ENCODE measurements around the gene NAE1.

DNA sequence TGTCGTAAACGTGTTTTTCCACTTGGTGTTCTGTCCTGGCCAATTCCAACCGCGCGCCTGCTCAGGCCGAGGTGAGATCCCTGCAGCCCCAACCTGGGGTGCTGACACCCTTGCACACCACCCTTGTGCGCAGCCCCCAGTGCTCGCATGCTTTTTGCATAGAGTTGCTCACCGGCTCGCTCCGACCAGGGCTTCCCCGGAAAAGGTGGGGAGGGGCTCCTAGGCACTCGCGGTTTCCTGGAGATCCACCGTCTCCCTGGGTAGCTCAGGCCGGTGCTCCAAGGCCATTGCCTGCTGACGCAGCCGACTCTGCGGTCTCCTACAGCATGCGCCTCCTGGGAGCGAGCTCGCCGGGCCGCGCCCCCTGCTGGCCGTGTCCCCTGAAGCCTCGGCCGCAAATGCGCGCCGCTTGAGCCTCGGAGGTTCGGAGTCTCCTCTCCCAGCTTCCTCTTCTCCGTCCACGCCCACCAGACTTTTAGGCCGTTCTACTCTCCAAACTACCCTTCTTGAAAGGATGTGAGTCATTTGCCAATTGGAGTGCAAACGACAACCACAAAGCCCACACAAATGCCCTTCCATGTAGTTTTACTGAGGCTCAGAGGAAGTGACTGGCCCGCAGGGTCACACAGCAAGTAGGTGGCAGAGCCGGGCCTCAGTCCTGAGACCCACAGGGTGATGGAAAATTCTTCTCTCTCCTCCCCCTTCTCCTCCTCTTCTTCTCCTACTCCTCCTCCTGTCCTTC lies 42.3 kb upstream of the NAE1 start:
- TF ChIP-seq CREB1 (IDR thresholded peaks at IDR 0.05; ENCODE audit: low read depth) (no peak), RAD21 (IDR thresholded peaks at IDR 0.05; ENCODE audit: low read depth) (peak; percentile 42; the same call in 1 of the 2 replicates), TAF1 (IDR thresholded peaks at IDR 0.05; ENCODE audit: low read depth) (no peak; the same call in 1 of the 2 replicates), TEAD4 (IDR thresholded peaks at IDR 0.05) (no peak), FOXM1 (IDR thresholded peaks at IDR 0.05; ENCODE audit: borderline replicate concordance, low read depth) (no peak), CEBPB (IDR thresholded peaks at IDR 0.05) (no peak), EP300 (IDR thresholded peaks at IDR 0.05; ENCODE audit: borderline replicate concordance) (no peak), YY1 (IDR thresholded peaks at IDR 0.05; ENCODE audit: low read depth) (0 out of 2 replicates have a peak, but pooled peaks have one; percentile 39), TCF12 (IDR thresholded peaks at IDR 0.05; ENCODE audit: low read depth) (no peak)
- TF ChIP-seq, protein P1, sequence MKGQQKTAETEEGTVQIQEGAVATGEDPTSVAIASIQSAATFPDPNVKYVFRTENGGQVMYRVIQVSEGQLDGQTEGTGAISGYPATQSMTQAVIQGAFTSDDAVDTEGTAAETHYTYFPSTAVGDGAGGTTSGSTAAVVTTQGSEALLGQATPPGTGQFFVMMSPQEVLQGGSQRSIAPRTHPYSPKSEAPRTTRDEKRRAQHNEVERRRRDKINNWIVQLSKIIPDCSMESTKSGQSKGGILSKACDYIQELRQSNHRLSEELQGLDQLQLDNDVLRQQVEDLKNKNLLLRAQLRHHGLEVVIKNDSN (IDR thresholded peaks at IDR 0.05) = no peak; the same call in 1 of the 2 replicates

Measured in Ishikawa (cell line).